ACHN (cell line): ENCODE measurements around the gene FNDC11.

ENCODE experiments used
- DNase-seq: peaks from one replicate; pipeline ENCODE4 v3.0.0-alpha.2; 2015
- in situ Hi-C: cut with HindIII; loops from 2 replicates; pipeline ENCODE4 v1.10.0; 2017; ENCODE audit warnings: low sequenced_read_pairs, low pct_ligation_motif_present, low pct_unique_long_range_greater_than_20kb

Gene FNDC11

DNA sequence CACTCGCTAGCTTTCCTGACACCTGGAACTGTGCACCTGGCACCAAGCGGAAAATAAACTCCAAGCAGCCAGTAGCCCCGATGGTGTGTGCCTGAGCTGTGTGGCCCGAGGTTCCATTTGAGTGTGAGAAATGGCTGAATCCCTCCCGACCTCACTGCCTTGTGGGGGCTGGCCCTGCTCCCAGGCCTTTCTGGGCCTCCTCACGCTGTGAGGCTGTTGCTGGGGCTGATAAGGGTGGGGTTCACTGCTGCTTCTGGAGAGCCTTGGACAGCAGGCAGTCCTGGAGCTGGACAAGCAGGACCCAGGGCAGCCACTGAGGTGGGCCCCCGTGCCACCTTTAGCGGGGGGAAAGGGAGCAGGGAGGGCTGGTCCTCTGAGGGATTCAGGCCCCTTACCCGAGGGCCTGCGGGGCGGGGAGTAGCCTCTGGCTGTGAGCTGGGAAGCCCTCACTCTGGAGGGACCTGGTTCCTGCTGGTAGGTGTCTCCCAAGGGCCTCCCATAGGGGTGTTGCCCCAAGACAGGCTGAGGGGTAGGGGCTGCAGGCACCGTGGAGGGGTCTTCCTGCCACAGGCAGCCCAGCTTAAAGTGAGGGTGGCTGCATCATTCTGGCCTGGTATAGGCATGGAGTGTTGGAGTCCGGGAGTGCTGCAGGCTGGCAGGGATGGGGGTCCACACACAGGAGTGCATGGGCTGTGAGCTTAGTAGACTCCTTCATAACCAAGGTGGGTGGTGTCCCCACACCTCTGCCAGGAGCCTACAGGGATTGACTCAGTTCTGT is 31.7 kb upstream of the FNDC11 start:
- in situ Hi-C loops = no loop called here
- no peak for DNase-seq

DNA sequence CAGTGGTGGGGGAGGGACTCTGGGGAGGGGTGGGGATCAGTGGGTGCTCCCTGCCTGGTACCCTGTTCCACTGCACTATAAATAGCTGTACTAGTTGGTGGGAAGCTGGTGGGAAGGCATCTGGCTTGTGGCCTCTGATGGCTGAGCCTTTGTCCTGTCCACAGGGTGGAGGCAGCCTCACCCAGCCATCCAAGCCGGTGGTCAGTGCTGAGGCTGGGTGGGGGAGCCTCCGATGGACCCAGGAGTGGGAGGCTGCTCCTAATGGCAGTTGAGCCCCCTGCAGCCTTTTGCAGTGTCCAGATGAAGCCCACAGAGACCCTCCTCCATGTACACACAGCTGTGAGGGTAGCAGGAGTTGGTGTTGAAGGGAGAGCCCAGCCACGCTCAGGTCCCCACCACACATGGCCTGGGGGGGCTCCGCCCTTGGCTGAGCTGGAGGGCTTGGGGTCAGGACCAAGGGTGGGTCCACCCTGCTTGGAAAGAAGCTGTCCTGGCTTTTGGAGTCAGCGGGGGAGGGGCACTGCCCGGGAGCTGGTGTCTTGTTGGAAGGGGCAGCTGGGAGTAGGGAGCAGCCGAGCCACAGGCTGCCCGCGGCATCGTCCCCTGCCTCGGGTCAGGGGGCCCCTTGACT is 30.9 kb upstream of the FNDC11 start:
- in situ Hi-C loops = no loop called here
- DNase-seq = no peak

DNA sequence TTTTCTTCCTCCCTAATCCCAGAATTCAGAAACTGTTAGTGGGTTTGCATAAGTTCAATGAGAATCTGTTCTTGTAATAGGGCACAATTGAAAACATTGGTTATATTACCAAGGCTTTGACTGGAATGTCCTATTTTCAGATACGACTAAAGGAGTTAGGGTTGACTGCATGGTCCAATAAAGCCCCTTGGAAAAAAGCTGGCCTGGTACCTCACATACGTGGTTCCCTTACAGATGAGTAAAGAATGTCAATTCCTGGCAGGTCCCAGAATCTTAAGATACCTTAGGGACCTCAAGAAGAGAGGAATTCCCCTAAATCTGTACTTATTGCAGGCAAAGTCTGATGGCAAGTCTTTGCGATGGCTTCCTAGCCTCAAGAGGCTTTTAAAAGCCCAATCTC is 28.8 kb upstream of the FNDC11 start:
- in situ Hi-C loops = no loop called here
- DNase-seq = no peak

DNA sequence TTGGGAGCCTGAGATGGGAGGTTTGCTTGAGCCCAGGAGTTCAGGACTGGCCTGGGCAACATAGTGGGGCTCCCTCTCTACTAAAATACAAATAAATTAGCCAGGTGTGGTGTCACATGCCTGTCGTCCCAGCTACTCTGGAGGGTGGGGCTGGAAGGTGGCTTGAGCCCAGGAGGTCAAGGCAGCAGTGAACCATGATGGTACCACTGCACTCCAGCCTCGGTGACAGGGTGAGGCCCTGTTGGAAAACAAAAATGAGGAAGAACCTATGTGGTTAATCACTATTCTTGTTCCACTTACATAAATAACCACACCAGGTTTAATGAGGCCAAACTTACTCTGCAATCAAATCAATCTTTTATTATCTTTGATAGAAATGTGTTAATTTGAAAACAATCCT is 28.0 kb upstream of the FNDC11 start:
- DNase-seq = no peak
- in situ Hi-C loops = no loop called here

DNA sequence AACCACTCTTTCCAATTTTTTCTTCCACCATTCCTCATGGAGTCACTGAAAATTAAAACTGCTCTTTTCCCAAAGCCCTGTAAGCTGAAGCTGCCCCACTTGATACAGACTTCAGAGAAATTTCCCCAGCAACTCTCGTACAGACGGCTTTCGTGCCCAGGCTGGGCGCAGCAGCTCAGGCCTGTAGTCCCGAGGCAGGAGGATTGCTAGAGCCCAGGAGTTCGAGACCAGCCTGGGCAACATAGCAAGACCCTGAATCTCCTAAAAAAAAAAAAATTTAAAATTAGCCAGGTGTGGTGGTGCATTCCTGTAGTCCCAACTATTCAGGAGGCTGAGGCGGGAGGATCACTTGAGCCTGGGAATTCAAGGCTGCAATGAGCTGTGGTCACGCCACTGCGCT is 26.8 kb upstream of the FNDC11 start:
- in situ Hi-C loops = no loop called here

DNA sequence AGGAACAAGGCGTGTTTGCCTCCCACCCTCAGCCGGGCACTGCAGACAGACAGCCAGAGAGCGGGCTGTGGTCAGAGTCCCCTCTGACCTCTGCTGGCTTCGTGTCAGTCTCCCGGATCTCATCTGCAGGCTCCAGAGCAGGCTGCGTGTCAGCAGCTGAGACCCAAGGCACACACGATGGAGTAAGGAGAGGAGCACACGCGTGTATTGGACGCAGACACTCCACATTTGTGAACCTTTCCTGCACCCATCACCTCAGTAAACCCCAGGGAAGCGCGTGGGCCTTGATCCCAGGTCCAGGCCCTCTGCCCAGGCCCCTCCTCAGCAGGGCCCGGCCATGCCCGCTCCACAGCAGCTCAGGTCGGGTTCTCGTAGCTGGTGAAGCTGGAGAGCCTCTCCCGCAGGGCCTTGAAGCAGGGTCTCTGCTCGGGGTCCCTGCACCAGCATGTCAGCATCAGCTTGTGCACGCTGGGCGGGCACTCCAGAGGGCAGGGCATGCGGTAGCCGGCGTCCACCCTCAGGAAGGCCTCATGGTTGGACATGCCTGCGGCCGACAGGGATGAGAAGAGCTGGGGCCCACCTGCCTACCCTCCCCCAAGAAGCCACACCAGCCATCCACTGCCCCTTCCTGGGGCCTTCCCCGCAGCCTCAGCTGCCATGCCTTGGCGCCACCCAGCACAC is 24.6 kb upstream of the FNDC11 start:
- in situ Hi-C loops = no loop called here
- DNase-seq = no peak

More for the DNA sequence above, 26.8 kb upstream of the FNDC11 start:
- no peak for DNase-seq

DNA sequence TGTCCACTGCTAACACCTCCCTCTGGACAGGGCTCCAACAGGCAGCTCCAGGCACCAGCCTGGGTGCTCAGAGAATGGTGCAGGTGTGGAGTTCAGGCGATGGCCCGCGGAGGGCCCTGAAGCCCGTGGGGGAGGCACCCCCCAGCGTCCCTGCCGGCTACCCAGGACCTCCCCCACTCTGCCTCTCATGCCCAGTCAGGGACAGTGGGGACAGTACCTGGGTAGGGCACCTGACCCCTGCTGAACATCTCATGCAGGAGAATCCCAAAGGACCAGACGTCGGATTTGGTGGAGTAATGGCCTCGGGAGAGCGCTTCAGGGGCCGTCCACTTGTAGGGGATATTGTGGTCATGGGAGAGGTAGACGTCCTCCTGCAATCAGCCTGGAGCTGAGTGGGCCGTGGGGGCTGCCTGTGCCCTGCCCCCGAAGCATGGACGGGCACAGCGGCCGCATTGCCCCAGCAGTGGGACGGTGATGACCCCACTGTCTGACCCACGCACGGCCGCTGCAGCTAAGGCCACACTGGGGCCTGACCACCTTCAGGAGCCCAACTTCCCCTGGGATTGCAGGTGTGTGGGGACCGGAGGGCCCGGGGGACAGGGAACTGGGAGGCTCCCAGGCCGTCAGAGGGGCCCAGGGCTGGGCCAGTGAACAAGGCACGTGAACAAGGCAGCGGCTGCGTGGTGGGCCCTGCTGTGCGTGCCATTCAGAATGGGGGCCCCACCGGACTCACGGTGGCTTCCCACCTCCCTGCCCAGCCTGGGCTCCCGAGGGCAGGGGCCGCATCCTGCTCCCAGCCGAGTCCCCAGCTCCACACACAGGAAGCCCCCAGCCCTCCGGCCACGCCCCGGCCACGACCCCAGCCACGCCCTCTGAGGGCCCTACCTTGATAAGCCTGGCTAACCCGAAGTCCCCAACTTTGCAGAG is 23.8 kb upstream of the FNDC11 start:
- in situ Hi-C loops = no loop called here
- no peak for DNase-seq

DNA sequence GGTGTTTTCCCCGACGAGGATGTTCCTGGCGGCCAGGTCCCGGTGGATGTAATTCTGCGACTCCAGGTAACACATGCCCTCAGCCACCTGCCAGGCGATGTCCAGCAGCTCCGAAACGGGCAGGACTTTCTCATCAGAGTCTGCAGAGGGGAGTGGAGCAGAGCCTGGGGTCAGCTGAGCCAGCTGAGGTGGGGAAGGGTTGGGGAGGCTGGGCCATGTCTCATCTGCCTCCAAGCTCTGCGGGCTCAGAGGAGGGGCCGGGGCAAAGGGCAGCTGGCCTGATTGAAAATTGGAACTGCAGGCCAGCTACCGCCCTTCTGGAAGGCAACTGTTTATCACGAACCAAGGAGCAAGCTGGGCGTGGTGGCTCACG is 23.2 kb upstream of the FNDC11 start:
- in situ Hi-C loops = no loop called here
- DNase-seq = no peak

DNA sequence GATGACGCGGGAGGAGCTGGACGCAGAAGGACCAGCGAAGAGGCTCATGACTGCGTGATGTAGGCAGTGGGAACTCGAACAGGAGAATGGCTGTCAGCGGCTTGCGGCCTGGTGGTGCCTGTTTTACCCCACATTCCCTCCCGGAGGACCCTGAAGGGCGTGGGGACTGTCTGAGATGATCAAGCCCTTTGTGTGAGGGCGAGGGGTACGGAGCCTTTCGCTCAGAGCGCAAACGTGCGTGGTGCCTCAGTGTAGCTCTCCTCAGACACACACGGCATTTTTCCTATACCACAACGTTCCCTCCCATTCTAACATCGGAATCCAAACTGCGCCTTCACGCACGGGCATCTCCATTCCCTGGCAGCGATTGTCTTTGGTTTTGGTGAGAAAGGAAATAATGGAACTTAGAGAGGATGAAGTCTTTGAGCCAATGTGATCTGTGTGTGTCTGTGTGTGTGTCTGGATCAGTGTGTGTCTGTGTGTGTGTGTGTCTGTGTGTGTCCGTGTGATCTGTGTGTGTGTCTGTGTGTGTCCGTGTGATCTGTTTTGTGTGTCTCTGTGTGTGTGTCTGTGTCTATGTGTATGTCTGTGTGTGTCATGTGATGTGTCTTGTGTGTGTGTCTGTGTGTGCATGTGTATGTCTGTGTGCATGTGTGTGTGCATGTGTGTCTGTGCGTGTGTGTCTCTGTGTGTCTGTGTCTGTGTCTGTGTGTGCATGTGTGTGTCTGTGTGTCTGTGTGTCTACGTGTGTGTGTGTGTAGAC is 22.1 kb upstream of the FNDC11 start:
- no peak for DNase-seq
- in situ Hi-C loops = no loop called here

DNA sequence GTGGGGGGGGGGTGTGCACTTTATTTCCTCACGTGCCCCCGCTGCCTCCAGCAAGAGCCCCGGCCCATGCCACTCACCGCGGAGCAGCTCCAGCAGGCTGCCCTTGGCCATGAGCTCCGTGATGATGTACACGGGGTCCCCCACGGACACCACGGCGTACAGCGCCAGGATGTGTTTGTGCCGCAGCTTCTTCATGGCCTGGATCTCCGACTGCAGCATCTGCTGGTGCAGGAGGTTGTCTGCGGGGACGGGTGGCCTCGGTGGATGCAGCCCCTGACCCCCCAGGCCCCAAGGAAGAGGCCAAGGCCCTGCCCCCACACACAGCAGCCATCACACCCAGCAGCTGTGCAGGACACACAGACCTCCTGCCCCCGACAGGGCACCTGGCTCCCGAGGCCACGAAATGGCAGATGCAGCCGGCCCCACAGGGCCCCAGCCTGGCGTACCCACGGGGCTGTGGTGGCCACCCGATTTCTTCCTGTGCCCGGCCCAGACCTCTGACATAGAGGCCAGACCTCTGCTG is 21.4 kb upstream of the FNDC11 start:
- in situ Hi-C loops = no loop called here
- DNase-seq = no peak

DNA sequence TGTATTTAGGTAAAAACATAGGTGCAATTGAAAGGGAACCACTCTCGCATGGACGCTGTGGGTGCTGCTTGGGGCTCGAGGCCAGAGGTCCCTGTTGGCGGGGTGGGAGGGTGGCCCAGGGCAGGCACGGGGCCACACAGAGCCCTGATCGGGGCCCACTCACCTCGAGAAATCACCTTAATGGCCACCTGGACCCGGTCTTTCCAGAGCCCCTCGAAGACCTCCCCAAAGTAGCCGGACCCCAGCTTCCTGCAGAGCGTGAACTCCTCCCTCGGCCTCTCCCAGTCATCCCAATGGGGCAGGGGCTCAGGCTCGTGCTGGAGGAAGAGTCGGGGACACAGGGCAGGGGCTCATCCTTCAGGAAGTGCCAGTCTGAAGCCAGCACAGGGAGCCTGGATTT is 20.6 kb upstream of the FNDC11 start:
- DNase-seq = no peak
- in situ Hi-C loops = no loop called here

DNA sequence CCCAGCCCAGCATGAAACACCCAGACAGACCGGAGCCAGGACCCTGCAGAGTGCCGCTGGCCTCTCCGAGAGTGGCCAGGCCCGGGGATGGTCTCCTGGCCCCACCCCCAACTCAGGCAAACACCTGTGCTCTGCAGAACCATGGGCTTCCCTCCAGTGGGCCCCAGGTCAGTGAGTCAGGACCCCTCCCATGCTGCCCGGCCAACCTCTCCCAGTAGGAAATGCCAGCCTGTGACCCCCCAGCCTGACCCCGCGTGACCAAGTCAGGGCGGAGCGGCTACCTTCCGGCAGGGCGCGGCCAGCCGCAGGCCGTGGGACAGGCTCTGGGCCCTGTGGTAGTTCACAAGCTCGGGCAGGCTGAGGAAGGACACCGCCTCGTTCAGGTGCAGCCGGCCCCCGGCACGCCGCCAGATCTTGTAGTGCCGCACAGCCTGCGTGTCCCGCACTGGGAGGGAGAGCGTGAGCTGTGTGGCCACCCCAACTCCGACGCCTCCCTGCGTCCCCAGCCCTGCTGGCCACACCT is 20.0 kb upstream of the FNDC11 start:
- DNase-seq = no peak
- in situ Hi-C loops = no loop called here

DNA sequence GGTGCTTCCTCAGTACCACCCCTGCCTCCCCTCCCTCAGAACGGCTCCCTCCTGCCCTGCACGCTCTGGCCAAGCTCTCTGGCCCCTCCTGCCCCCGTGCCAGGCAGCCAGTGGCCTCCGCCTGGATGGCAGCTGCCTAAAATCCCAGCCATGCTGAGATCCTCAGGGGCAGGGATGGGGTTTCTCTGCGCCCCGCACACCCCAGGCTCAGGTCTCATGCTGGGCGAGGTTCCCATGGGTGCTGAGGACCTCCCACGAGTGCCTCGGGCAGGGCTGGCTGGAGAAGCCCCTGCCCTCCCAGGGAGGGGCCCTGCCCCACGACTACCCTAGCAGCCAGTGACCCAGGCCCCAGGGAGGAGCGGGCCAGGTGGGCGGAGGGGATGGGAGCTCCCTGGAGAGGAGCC is 19.5 kb upstream of the FNDC11 start:
- no peak for DNase-seq
- in situ Hi-C loops = no loop called here

DNA sequence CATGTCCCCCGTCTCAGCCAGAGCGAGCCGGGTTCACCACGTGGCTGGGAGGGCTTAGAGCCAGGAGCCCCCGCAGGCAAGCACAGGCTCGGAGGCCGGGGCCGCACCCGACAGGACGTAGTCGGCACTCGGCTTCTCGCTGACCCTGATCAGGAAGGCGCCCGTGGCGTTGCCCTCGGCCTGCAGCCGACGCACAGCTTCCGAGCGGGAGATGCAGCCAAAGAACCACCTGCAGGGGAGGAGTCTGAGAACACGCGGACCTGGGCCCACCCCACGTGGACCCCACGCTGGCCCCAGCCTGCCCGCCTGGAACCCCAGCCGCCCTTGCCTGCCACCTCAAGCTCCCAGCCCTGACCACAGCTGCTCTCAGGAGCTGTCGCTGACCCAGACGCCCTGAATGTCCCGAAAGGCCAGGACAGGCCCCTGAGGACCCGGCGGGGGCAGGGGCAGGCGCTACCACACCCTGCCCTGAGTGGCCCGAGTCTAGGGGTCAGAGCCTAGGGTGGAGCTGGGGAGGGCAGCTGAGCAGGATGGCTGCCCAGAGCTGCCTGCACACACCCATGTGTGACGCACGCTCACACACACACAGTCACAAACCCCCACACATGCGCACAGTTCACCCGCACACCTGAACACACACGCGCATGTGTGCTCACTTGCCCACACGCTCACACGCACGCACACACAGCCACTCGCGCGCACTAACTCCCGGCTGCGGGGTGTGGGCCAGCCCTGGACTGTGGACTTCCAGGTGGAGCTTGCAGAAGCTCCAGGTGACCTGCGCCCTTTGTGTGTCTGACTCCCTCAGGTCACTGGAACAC is 18.9 kb upstream of the FNDC11 start:
- in situ Hi-C loops = no loop called here
- no peak for DNase-seq

DNA sequence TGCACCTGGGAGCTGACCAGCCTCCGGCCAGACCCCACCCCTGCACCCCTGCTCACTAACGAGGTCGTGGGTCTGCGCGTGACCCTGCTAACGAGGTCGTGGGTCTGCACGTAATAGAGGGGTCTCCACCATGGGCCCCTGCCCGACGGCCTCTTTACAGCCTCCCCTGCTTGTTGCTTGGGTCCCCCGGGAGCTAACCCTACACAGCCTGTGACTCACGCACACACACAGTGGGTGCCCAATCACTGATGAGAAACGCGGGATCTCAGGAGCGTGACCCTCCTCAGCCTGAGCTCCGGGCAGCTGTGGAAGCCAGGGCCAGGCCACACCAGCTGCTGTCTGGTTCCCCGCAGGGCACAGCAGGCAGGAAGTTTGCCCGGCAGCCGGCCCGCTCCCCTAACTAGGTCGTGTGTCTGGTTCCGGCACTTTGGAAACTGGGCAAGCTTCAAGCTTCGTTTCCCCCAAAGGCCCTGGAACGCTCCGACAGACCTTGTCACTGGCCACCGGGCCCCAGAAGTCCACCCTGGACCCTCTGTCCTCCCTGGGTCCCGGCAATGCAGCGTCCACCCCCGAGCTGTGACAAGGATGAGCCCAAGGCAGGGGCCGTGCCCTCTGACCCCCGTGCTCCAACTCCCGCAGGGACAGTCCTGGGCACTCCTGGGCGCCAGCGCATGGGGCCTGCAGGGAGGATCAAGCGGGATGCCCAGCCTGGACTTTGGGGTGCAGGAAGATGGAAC is 17.6 kb upstream of the FNDC11 start:
- DNase-seq = peak; percentile 49
- in situ Hi-C loops = no loop called here

DNA sequence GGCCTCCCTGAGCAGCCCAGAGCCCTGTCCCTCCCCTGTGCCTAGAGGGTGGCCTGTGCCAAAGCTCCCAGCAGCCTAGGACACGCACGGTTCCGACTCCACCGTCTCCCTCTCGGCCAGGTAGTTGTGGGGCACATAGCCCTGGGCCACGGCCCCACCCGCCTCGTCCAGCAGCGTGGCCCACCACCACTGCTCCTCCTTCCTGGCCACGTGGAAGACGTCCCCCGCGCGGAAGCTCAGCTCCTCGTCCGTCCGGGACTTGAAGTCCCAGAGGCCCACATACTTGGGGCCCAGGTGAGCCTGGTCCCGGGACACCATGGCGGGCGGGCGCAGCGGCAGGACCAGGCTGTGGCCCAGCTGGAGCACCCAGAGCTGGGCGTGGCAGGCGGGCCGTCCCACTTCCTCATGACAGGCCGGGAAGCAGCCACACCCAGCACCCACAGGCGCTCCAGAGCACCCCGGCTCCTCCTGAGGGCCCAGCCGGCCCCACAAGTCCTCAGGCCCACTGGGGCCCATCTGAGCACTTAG is 16.9 kb upstream of the FNDC11 start, which contains the start of gene PTK6:
TSS of gene PTK6 (minus strand) at position 380 of the 528 bp plus-strand sequence. CDS start at position 318, 62 bp downstream.
- no peak for DNase-seq
- in situ Hi-C loops = no loop called here
